ENCODE measurements around the gene HMBS. TPM values are rescaled to one million over a fixed set of nuclear protein-coding genes. Genes with fewer than 3 reads are reported as not detected.

HMBS gene
- total and polyA plus RNA-seq, 2 experiments from 2014 or later, result 101 to 107 TPM

- TF ChIP-seq, protein P1, sequence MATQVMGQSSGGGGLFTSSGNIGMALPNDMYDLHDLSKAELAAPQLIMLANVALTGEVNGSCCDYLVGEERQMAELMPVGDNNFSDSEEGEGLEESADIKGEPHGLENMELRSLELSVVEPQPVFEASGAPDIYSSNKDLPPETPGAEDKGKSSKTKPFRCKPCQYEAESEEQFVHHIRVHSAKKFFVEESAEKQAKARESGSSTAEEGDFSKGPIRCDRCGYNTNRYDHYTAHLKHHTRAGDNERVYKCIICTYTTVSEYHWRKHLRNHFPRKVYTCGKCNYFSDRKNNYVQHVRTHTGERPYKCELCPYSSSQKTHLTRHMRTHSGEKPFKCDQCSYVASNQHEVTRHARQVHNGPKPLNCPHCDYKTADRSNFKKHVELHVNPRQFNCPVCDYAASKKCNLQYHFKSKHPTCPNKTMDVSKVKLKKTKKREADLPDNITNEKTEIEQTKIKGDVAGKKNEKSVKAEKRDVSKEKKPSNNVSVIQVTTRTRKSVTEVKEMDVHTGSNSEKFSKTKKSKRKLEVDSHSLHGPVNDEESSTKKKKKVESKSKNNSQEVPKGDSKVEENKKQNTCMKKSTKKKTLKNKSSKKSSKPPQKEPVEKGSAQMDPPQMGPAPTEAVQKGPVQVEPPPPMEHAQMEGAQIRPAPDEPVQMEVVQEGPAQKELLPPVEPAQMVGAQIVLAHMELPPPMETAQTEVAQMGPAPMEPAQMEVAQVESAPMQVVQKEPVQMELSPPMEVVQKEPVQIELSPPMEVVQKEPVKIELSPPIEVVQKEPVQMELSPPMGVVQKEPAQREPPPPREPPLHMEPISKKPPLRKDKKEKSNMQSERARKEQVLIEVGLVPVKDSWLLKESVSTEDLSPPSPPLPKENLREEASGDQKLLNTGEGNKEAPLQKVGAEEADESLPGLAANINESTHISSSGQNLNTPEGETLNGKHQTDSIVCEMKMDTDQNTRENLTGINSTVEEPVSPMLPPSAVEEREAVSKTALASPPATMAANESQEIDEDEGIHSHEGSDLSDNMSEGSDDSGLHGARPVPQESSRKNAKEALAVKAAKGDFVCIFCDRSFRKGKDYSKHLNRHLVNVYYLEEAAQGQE (IDR thresholded peaks at IDR 0.05; ENCODE audit: unreplicated experiment), result no peak
- no peak for TF ChIP-seq JUNB (IDR thresholded peaks at IDR 0.05; ENCODE audit: unreplicated experiment)
- no peak for TF ChIP-seq EZH2phosphoT487 (IDR thresholded peaks at IDR 0.05; ENCODE audit: unreplicated experiment)
These were observed 35.6 kb upstream of the HMBS start (continued) for GRCh38 chr11:119049081-119049480.

DNA sequence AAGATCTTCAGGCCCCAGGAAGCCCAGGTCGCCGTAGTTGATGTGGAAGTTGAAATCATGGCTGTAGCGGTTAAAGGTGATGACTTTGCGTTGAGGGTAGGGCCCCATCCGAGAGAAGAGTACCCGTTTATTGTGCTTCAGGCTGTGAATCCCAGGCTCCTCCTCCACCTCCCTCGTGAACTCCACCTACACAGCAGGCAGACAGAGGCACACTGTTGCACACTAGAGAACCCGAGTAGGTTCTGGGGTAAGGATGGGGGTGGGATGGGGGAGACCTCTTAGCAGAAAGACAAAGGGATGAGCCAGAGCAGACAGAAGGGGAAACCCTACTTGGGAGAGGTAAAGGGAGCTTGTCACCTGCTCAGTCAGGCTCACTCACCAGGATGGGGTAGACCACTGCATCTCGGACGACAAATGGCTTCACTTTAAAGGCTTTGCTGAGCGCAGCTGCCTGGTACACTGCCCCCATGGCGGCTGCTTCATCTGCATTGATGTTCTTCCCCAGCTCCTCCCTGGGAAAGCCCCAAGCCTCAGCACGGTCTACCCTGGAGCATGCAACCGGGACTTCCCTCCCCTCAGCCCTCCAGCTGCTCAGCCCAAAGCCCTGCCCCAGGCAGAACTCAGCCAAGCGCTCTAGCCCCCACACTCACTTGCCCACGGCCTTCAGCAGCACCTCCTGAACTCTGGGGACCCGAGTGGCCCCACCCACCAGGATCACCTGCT, 33.1 kb upstream of the HMBS start:
- Histone ChIP-seq H3K4me1 (ENCODE audit: insufficient read depth) (peaks cover 8% of the 10 kb centered on the region), H3K4me3 (no peak overlapping the region), H3K4me2 (no peak overlapping the region), H3K27ac (ENCODE audit: low read depth) (no peak overlapping the region), H3K36me3 (ENCODE audit: insufficient read depth) (peaks cover 66% of the 10 kb centered on the region), H3F3A (replicated peaks; ENCODE audit: low read depth) (peaks cover 7% of the 10 kb centered on the region; the same call in 1 of the 2 replicates), H3K79me2 (replicated peaks; ENCODE audit: insufficient read depth) (peaks cover 36% of the 10 kb centered on the region), H3K27me3 (ENCODE audit: insufficient read depth) (no peaks in the 10 kb centered on the region), H4K20me1 (replicated peaks; ENCODE audit: insufficient read depth) (peaks cover 31% of the 10 kb centered on the region), H3K9me2 (ENCODE audit: insufficient read depth) (no peaks in the 10 kb centered on the region), H2AFZ (no peak overlapping the region)
- Mint-ChIP-seq H3K4me3 (no peak overlapping the region), H3K27ac (no peak overlapping the region), H3K27me3 (ENCODE audit: insufficient read depth, low read depth, poor library complexity) (peaks cover 17% of the 10 kb centered on the region), H3K36me3 (ENCODE audit: low read depth) (peaks cover 95% of the 10 kb centered on the region), H3K9me3 (no peaks in the 10 kb centered on the region), H3K4me1 (peaks cover 9% of the 10 kb centered on the region)
- ATAC-seq (no peak), DNase-seq (ENCODE audit: low spot score) (no peak)
- TF ChIP-seq CREB1 (CRISPR knock-in tag; IDR thresholded peaks at IDR 0.05; ENCODE audit: low read depth), result no peak
- no peak for TF ChIP-seq POLR2AphosphoS5 (IDR thresholded peaks at IDR 0.05; ENCODE audit: low read depth)

DNA sequence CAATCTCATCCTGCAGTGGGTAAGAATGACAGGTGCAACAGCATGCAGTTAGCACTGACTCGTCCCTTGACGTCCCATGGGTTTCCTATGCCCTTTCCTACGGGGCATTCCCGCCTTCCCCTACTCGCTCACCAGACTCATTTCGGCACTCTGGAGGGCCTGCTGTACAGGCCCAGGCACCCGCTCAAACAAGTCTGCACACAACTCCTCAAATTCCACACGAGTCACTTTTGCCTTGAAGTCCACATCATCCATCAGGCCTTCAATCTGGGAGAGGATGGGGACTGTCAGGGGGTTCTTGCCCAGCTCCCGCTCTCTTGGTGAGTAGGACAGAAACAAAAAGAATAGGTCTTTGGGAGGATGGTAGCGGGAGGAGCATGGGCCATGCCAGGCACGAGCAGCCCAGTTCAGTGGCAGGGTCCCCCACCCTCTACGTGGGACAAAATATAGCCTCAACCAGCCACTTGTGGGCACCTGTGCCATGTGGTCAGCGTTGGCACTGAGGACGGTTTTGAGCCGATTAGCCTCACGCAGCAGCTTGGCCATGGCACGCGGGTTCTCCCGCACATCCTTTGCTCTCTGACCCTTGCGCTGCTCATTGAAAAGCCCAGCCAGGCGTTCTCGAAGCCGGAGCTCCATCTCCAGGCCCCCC, 32.4 kb upstream of the HMBS start:
- ATAC-seq (no peak), DNase-seq (ENCODE audit: low spot score) (no peak)
- no peak for TF ChIP-seq ZNF114 (CRISPR knock-in tag; IDR thresholded peaks at IDR 0.05)
- TF ChIP-seq, protein P2, sequence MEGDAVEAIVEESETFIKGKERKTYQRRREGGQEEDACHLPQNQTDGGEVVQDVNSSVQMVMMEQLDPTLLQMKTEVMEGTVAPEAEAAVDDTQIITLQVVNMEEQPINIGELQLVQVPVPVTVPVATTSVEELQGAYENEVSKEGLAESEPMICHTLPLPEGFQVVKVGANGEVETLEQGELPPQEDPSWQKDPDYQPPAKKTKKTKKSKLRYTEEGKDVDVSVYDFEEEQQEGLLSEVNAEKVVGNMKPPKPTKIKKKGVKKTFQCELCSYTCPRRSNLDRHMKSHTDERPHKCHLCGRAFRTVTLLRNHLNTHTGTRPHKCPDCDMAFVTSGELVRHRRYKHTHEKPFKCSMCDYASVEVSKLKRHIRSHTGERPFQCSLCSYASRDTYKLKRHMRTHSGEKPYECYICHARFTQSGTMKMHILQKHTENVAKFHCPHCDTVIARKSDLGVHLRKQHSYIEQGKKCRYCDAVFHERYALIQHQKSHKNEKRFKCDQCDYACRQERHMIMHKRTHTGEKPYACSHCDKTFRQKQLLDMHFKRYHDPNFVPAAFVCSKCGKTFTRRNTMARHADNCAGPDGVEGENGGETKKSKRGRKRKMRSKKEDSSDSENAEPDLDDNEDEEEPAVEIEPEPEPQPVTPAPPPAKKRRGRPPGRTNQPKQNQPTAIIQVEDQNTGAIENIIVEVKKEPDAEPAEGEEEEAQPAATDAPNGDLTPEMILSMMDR (conservative IDR thresholded peaks at IDR 0.05; ENCODE audit: low read depth in 2 of 2), result no peak
- no peak for TF ChIP-seq ETS1 (IDR thresholded peaks at IDR 0.05)

More for the DNA sequence above, 32.4 kb upstream of the HMBS start:
- Mint-ChIP-seq H3K9me3 (no peaks in the 10 kb centered on the region), H3K4me3 (no peak overlapping the region; the same call in 2 of the 3 replicates), H3K27ac (no peak overlapping the region), H3K36me3 (ENCODE audit: low read depth) (peaks cover 89% of the 10 kb centered on the region), H3K4me1 (peaks cover 9% of the 10 kb centered on the region), H3K27me3 (ENCODE audit: insufficient read depth, low read depth, poor library complexity) (peaks cover 18% of the 10 kb centered on the region)
- H3K9me2 ChIP-seq (ENCODE audit: insufficient read depth), result no peaks in the 10 kb centered on the region
- peaks cover 37% of the 10 kb centered on the region for H3K79me2 ChIP-seq (replicated peaks; ENCODE audit: insufficient read depth)
- no peak overlapping the region for H3K27ac ChIP-seq (ENCODE audit: low read depth)
- H3K36me3 ChIP-seq (ENCODE audit: insufficient read depth), result peaks cover 64% of the 10 kb centered on the region
- peaks cover 8% of the 10 kb centered on the region for H3K4me1 ChIP-seq (ENCODE audit: insufficient read depth)
- H3K27me3 ChIP-seq (ENCODE audit: insufficient read depth), result no peaks in the 10 kb centered on the region
- H3F3A ChIP-seq (replicated peaks; ENCODE audit: low read depth), result peaks cover 7% of the 10 kb centered on the region; the same call in 1 of the 2 replicates
- peaks cover 31% of the 10 kb centered on the region for H4K20me1 ChIP-seq (replicated peaks; ENCODE audit: insufficient read depth)
- no peak overlapping the region for H2AFZ ChIP-seq
- H3K4me2 ChIP-seq, result no peak overlapping the region
- no peak overlapping the region for H3K4me3 ChIP-seq

All from GM23338 (cell line).